PFSK-1 (cell line): ENCODE results near the gene SLC22A3.

Experiments
- FOXP2 ChIP-seq: optimal IDR thresholded peaks from 2 replicates; pipeline ENCODE3; 2011; ENCODE audit warnings: borderline replicate concordance, control low read depth, inconsistent platforms; ENCODE audit not compliant: insufficient read depth; ENCODE audit errors: extremely low read length, extremely low read depth
- POLR2AphosphoS5 ChIP-seq: IDR thresholded peaks from 2 replicates; pipeline ENCODE4 v1.6.1; 2012; ENCODE audit warnings: low read depth, mild to moderate bottlenecking, control low read depth, low read length, moderate library complexity
- SIN3A ChIP-seq: IDR thresholded peaks from 2 replicates; pipeline ENCODE4 v1.6.1; 2012; ENCODE audit warnings: mild to moderate bottlenecking, low read length, moderate library complexity, borderline replicate concordance; ENCODE audit not compliant: insufficient read depth
- TAF1 ChIP-seq: IDR thresholded peaks from 2 replicates; pipeline ENCODE4 v1.6.1; 2012; ENCODE audit warnings: low read length, control low read depth, borderline replicate concordance; ENCODE audit not compliant: insufficient read depth
- TF ChIP-seq, protein P1 (sequence below), 2 experiments: IDR thresholded peaks; 2 replicates each; pipeline versions ENCODE4 v1.6.1 to v1.8.0; 2011 to 2012; ENCODE audit warnings: low read depth in 2 of 2, low read length in 2 of 2, control low read depth in 1 of 2, inconsistent platforms in 1 of 2, mild to moderate bottlenecking in 1 of 2, moderate library complexity in 1 of 2; ENCODE audit not compliant: insufficient read depth in 1 of 2

The SLC22A3 gene

DNA sequence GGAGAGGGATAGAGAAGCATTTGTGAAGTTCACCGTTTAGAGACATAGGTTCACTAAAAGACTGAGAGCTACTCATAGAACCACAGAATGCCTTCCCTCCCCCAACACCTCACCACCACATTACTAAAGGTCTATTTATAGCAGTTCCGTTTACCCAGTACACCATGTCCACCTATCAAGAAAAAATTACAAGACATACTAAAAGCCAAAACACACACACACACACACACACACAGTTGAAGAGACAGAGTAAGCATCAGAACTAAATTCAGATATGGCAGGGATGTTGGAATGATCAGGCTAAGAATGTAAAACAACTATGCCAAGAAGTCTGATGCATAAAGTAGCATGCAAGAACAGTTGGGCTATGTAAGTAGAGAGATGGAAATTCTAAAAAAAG, 52.3 kb downstream of the SLC22A3 start:
- TF ChIP-seq FOXP2: no peak
- no peak for TF ChIP-seq TAF1
- TF ChIP-seq POLR2AphosphoS5: no peak
- no peak for TF ChIP-seq SIN3A
- TF ChIP-seq, protein P1, sequence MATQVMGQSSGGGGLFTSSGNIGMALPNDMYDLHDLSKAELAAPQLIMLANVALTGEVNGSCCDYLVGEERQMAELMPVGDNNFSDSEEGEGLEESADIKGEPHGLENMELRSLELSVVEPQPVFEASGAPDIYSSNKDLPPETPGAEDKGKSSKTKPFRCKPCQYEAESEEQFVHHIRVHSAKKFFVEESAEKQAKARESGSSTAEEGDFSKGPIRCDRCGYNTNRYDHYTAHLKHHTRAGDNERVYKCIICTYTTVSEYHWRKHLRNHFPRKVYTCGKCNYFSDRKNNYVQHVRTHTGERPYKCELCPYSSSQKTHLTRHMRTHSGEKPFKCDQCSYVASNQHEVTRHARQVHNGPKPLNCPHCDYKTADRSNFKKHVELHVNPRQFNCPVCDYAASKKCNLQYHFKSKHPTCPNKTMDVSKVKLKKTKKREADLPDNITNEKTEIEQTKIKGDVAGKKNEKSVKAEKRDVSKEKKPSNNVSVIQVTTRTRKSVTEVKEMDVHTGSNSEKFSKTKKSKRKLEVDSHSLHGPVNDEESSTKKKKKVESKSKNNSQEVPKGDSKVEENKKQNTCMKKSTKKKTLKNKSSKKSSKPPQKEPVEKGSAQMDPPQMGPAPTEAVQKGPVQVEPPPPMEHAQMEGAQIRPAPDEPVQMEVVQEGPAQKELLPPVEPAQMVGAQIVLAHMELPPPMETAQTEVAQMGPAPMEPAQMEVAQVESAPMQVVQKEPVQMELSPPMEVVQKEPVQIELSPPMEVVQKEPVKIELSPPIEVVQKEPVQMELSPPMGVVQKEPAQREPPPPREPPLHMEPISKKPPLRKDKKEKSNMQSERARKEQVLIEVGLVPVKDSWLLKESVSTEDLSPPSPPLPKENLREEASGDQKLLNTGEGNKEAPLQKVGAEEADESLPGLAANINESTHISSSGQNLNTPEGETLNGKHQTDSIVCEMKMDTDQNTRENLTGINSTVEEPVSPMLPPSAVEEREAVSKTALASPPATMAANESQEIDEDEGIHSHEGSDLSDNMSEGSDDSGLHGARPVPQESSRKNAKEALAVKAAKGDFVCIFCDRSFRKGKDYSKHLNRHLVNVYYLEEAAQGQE (IDR thresholded peaks at IDR 0.05; ENCODE audit: insufficient read depth in 1 of 2, low read depth in 2 of 2, low read length in 2 of 2): no peak

DNA sequence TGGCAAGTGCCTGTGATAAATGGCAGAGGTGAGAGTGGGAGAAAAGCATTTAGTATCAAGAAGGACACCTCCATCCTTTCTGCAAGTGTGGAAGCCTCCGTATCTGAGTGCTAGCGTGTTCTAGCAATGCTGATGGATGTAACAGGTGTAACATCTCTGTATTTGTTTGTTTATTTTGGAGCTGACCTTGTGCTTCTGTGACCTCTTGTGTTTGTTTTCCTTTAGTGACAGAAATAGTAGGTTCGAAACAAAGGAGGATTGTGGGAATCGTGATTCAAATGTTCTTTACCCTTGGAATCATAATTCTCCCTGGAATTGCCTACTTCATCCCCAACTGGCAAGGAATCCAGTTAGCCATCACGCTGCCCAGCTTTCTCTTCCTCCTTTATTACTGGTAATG, 60.4 kb downstream of the SLC22A3 start:
- TF ChIP-seq TAF1 (no peak), POLR2AphosphoS5 (no peak), SIN3A (no peak), FOXP2 (no peak)
- TF ChIP-seq, protein P1 (IDR thresholded peaks at IDR 0.05; ENCODE audit: insufficient read depth in 1 of 2, low read depth in 2 of 2, low read length in 2 of 2): no peak

DNA sequence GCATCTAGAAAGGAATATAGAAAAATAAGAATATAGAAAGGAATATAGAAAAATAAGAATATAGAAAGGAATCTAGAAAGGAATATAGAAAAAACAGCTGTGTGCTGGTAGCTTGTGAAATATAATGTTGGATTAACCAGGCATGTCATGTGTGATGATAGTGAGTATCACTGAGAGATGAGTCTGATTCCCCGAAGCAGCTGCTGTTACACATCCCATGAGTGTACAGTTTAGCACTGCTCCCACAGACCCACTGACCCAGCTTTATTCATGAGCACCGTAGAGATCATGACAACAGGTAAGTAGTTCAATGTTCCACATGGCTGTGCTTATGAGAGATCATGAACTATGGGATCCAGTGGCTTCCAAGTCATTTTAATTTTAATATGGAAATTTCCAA, 64.8 kb downstream of the SLC22A3 start:
- TF ChIP-seq, protein P1 (IDR thresholded peaks at IDR 0.05; ENCODE audit: insufficient read depth in 1 of 2, low read depth in 2 of 2, low read length in 2 of 2): no peak
- TF ChIP-seq POLR2AphosphoS5 (no peak), FOXP2 (no peak), SIN3A (no peak), TAF1 (no peak)

DNA sequence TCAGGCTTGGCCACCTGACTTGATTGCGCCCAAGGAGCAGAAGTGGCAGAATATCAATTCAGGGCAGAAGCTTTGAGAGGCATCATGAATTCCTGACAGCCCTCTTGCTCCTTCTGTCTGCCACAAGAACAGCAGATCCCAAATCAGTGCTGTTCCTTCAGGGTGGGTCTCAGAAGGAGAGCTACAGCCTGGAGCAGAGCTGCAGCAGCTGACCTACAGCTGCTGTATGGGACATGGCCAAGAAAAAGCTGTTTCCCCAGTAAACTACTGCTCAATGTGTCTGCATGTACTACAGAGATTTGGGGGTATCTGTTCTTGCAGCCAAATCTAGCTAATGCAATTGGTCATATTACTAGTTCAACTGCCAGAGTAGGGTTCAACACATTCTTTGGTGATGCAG, 69.0 kb downstream of the SLC22A3 start:
- TF ChIP-seq SIN3A (no peak), POLR2AphosphoS5 (no peak), FOXP2 (no peak), TAF1 (no peak)
- TF ChIP-seq, protein P1 (IDR thresholded peaks at IDR 0.05; ENCODE audit: insufficient read depth in 1 of 2, low read depth in 2 of 2, low read length in 2 of 2): no peak

DNA sequence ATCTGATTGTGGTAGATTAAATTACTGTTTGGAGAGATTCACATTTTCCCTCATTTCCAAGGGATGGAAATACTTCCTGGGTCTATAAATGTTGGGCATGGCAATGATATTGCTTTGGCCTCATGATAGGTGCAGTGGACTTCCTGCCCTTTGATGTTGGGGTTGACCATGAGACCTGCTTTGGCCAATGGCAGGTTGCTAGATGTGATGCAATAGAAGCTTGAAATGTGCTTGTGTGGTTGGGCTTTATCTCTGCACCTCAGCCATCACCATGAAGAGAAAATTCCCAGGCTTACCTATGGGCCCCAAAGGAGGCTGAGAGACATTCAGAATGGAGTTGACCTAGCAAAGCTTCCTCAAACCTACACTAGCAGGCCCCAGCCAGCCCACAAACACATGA, 69.4 kb downstream of the SLC22A3 start:
- TF ChIP-seq TAF1 (no peak), POLR2AphosphoS5 (no peak), FOXP2 (no peak), SIN3A (no peak)
- TF ChIP-seq, protein P1 (IDR thresholded peaks at IDR 0.05; ENCODE audit: insufficient read depth in 1 of 2, low read depth in 2 of 2, low read length in 2 of 2): no peak
